ENCODE measurements around the gene AURKAIP1. TPM values are rescaled to one million over a fixed set of nuclear protein-coding genes. Genes with fewer than 3 reads are reported as not detected.
"Not testable (repeated sequence)": the region's sequence is repeated elsewhere in the genome, so short reads cannot be mapped to it uniquely, and the experiment has no call there.

Gene AURKAIP1
- total RNA-seq, 1 donor from 2014 or later, result 87.7 TPM

DNA sequence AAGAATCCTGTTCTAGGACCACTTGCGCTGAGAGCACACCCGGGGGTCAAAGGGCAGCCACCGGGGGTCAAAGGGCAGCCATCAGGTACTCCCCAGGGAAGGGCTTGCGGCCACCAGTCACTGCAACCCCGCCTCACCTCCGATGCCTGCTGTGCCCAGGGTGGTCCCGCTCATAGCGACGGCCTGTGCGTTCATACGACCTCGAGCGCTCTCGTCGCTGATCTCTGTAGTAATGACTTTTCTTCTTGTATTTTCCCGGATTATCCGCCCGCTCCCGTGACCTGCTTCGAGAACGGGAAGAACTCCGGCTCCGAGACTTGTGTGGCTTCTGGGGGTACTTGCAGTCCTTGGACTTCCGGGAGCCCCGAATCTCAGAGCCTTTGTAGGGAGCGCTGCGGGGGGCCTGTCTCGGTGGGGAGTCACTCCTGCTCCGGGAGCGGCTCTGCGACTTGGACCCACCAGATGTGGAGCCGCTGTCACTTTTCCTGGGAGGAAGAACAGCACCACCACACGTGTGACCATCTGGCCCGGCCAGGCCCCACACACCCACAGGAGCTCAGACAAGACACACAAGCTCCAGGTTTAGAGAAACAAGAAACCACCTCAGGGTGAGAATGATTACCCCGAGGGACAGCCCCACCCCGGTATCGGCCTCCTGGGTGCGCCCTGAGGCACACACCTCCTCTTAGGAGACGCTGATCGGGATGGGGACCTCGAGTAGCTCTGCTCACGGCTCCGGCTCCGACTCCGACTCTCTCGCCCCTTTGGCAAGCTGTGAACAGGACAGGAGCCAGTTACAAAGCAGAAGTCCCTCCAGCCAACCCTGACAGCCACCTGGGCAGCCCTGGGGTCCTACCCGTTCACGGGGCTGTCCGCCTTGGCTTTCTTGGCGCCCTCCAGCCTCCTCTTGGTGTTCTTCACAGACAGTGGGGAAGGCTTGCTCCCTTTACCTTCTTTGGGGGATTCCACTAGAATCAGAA, 12.4 kb upstream of the AURKAIP1 start:
- DNase-seq (ENCODE audit: low read depth in 2 of 2), result no peak

DNA sequence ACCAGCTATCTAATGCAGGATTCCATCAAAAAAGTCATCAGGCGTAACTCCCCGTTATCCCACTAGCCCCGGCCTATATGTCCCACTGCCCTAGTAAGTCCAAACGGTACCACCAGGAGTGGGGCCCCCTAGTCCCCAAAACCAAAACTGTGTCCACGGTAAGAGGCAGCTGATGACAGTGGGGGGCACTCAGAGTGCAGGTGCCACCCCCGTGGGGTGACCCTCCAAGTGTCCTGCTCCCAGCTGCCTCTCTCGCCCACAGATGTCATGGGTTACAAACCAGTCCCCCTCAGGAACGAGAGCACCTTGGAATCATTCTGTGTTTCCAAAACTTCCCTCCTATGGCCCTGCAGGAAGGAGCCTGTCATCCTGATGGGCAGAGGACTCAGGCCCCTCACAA, 10.9 kb upstream of the AURKAIP1 start:
- DNase-seq (ENCODE audit: low read depth in 2 of 2), result no peak

DNA sequence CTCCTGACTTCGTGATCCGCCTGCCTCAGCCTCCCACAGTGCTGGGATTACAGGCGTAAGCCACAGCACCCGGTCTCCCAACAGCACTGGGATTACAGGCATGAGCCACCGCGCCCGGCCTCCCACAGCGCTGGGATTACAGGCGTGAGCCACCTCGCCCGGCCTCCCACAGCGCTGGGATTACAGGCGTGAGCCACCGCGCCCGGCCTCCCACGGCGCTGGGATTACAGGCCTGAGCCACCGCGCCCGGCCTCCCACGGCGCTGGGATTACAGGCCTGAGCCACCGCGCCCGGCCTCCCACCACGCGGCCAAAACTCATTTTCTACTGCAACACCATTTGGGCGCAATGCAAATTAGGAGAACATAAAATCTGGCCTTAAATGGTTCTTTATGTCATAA, 10.3 kb upstream of the AURKAIP1 start:
- not testable (repeated sequence) for DNase-seq (ENCODE audit: low read depth in 2 of 2)

- DNase-seq (ENCODE audit: low read depth in 2 of 2), result no peak
Measured at GRCh38 chr1:1381294-1381693, 6.3 kb upstream of the AURKAIP1 start.

DNA sequence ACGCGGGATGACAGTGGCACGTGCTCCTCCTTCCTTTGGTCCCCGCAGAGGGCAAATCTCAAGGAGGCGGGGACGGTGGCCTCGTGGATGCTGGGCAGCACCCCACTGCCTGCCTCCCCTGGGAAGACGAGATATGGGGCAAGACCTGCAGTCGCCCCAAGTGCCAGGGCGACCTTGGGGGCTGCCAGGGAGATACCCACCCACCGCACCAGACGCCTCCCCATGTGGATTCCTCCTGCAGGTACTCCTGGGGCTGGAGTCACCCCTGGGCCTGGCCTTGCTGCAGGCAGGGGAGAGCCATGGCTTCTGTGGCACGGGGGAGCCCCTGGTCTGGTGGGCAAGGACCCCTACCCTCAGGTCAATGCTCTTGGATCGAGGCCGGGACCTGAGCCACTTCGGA, 5.9 kb upstream of the AURKAIP1 start:
- no peak for DNase-seq (ENCODE audit: low read depth in 2 of 2)

- DNase-seq (ENCODE audit: low read depth in 2 of 2), result no peak
Measured at GRCh38 chr1:1377540-1378205, 2.7 kb upstream of the AURKAIP1 start.

DNA sequence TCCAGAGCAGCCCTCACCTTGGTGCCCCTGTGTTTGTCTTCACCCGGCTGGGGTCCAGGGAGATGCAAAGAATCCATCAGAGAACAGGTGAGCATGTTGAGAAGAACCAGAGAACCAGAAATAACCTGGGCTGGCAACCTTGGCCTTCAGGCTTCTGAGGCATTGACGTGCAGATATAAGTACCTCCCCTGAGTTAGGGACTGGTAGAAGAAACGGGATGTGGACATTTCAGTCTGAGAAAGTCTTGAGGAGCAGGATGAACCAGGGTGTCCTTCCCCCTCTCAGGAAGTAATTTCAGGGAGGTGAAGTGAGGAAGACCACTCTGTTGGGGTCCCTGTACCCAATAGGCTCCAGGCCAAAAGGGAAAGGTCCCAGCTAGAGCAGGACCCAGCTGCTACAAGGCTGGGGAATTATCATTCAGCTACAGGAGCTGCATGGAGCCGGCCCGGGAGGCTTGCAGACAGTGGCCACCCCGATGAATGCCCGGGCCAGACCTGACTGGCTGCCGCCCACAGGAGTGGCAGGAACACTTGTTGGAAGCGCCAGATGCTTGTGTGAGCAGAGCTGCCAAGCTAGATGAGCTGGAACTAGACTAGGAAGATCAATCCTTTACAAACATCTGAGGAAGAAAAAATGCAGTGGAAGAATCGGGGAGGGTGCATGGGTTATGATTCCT, 1.7 kb upstream of the AURKAIP1 start:
- DNase-seq (ENCODE audit: low read depth in 2 of 2), result no peak

- no peak for DNase-seq (ENCODE audit: low read depth in 2 of 2)
Measured at GRCh38 chr1:1374589-1374928, 448 bp downstream of the AURKAIP1 start.

DNA sequence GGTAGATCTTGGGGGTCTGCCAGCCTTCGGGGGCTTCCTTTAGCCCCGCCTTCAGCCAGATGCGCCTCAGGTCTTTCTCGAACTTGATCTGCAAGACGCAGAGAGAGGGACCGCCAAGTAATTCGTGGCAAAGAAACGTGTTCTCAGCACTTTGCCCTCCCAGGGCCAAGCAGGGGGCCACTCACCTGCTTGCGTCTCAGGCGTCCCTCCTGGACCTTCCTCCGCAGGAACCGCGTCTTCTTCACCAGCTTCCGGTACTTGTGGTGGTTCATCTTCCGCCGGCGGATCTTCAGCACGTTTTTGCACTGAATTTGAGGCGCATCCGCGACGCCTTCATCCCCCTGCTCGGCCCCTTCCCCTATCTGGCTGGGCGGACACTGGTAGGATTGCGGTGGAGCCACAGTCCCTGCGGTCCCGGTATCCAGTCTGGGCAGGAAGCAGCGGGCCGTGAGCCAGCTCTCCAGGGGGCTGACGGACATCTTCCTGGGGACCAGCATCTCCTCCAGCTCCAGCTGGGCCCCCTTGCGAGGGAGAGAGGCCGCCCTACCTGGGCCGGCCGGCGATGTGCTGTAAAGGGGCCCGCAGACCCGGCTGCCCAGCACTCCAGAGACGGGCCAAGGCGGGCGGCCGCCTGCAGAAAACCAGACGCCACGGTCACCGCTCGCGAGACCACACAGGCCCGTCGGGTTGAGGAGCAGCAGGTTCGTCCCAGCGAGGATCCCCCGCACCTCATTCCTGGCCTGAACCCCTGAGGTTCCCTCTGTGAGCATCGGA, 1.0 kb downstream of the AURKAIP1 start:
- no peak for DNase-seq (ENCODE audit: low read depth in 2 of 2)

GRCh38 chr1:1373051-1373814, 1.8 kb downstream of the AURKAIP1 start:
- DNase-seq (ENCODE audit: low read depth in 2 of 2), result no peak

GRCh38 chr1:1371746-1372711, 3.0 kb downstream of the AURKAIP1 start:
- peak; percentile 51 to 71 for DNase-seq (ENCODE audit: low read depth in 2 of 2)

DNA sequence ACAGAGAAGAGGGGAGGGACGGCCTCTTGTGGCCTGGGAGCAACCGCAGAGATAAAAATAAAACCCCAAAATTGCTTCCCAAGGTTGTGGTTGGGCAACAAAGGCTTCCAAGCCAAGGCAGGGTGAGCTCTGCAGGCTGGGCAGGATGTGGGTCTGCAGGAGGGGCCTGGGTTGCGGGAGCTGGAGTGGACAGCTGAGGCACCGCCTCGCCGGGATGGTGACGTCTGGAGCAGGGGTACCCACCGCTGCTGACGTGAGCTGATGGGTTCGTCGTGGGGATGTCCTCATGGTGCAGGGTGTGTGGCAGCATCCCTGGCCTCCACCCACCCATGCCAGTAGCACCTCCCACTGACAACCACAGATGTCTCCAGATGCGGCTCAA, 3.7 kb downstream of the AURKAIP1 start:
- no peak for DNase-seq (ENCODE audit: low read depth in 2 of 2)

- no peak for DNase-seq (ENCODE audit: low read depth in 2 of 2)
Measured at GRCh38 chr1:1370771-1371300, 4.2 kb downstream of the AURKAIP1 start.

DNA sequence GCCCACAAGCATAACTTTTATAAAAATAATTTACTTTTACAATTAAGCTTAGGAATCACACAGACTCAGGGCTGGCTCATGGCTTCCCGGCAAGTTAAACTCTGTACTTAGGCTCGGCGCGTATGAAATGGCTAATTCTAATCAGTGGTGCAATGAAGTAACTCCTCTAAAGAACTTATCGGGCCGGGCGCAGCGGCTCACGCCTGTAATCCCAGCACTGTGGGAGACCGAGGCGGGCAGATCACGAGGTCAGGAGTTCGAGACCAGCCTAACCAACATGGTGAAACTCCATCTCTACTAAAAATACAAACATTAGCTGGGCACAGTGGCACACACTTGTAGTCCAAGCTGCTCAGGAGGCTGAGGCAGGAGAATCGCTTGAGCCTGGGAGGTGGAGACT, 4.9 kb downstream of the AURKAIP1 start:
- DNase-seq (ENCODE audit: low read depth in 2 of 2), result not testable (repeated sequence)

DNA sequence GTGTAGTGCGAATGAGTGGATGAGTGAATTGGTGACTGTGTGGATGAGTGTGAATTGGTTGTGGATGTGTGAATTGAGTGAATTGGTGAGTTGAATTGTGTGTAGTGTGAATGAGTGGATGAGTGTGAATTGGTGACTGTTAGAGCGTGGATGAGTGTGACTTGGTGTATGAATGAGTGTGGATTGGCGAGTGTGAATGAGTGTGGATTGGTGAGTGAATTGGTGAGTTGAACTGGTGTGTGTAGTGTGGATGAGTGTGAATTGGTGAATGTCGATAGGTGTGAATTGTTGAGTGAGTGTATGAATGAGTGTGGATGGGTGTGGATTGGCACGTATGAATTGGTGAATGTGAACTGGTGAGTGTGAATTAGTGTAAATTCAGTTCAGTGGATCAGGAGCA, 7.7 kb downstream of the AURKAIP1 start:
- DNase-seq (ENCODE audit: low read depth in 2 of 2), result no peak

DNA sequence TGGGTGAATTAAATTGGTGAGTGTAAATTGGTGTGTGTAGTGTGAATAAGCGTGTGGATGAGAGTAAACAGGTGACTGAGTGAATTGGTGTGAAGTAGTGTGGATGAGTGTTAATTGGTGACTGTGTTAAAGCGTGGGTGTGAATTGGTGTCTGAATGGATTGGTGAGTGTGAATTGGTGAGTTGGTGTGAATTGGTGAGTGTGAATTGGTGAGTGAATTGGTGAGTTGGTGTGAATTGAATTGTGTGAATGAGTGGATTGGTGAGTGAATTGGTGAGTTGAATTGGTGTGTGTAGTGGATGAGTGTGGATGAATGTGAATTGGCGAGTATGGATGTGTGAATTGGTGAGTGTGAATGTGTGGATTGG, 8.3 kb downstream of the AURKAIP1 start:
- no peak for DNase-seq (ENCODE audit: low read depth in 2 of 2)

DNA sequence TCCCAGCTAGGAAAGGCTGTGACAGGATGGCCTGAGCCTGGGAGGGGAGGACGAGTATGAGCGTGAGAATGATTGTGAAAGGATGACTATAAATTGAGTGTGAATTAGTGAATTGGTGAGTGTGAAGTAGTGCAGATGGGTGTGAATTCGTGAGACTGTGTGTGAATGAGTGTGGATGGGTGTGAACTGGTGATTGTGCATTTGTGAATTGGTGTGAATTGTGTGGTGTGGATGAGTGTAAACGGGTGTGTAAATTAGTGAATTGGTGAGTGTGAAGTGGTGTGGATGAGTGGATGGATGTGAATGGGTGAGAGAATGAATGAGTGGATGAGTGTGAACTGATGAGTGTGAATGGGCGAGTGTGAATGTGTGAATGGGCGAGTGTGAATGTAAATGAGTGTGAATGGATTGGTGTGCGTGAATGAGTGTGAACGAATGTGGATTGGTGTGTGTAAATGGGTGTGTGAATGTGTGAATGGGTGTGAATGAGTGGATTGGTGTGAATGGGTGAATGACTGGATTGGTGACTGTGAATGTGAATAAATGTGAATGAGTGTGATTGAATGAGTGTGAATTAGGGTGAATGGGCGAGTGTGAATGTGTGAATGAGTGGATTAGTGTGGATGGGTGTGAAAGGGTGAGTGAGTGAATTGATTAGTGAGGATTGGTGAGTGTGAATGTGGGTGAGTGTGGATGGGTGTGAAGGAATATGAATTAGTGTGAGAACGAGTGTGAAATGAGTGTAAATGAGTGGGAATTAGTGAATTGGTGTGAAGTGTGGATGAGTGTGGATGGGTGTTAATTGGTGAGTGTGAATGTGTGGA, 8.9 kb downstream of the AURKAIP1 start:
- no peak for DNase-seq (ENCODE audit: low read depth in 2 of 2)

DNA sequence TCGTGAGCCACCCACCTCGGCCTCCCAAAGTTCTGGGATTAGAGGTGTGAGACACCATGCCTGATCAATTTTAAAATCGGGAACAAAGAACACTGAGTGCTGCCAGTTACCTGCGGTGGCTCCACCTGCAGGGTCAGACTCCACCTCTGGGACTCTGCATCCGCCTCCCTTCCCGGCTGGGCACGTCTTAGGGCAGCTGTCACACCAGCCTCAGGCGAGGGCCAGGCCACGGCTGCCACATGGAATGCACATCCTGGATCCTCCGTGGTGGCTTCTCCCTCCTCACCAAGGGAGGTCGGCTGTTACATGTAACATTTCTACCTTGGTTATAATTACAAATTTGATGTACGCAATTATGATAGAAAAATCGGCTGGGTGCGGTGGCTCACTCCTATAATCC, 10.7 kb downstream of the AURKAIP1 start:
- DNase-seq (ENCODE audit: low read depth in 2 of 2), result no peak

Measured in lung microvascular endothelial cell (primary cell).